Calu3 (cell line): Measurements from ENCODE around the gene TYMP. TPM values are rescaled to one million over a fixed set of nuclear protein-coding genes. Genes with fewer than 3 reads are reported as not detected.

Source experiments
- BruUV-seq: library from RNA; stranded (reverse); fragments of 400-500 nt; replicated peaks from 2 replicates; lab custom pipeline; 2021; lab: Mats Ljungman, UMichigan
- CTCF ChIA-PET: fragments of 300-600 bp; sonication (Branson Sonifier 250); formaldehyde crosslinking; loops from one replicate; lab custom pipeline; 2022; ENCODE audit warnings: antibody characterized with exemption; lab: Charles Lee
- DNase-seq: peaks from one replicate; pipeline ENCODE4 v3.0.0; 2022
- H3K27ac Mint-ChIP-seq: one replicate; pipeline ENCODE4 v1.8.0; 2022; ENCODE audit warnings: mixed read lengths; ENCODE audit not compliant: unreplicated experiment
- H3K27me3 Mint-ChIP-seq: one replicate; pipeline ENCODE4 v1.8.0; 2022; ENCODE audit warnings: mixed read lengths; ENCODE audit not compliant: unreplicated experiment
- H3K36me3 Mint-ChIP-seq: one replicate; pipeline ENCODE4 v1.8.0; 2022; ENCODE audit warnings: mild to moderate bottlenecking, moderate library complexity, mixed read lengths; ENCODE audit not compliant: insufficient read depth, unreplicated experiment
- H3K4me1 Mint-ChIP-seq: one replicate; pipeline ENCODE4 v1.8.0; 2022; ENCODE audit warnings: mild to moderate bottlenecking, low read depth, mixed read lengths; ENCODE audit not compliant: unreplicated experiment
- H3K4me3 Mint-ChIP-seq: one replicate; pipeline ENCODE4 v1.8.0; 2022; ENCODE audit warnings: mild to moderate bottlenecking, low read depth, moderate library complexity, mixed read lengths; ENCODE audit not compliant: unreplicated experiment
- H3K9me3 Mint-ChIP-seq: one replicate; pipeline ENCODE4 v1.8.0; 2022; ENCODE audit warnings: low read depth, mixed read lengths; ENCODE audit not compliant: unreplicated experiment
- CTCF ChIP-seq: fragments of 200-600 bp; IDR thresholded peaks from one replicate; pipeline ENCODE4 v1.8.0; 2022; ENCODE audit warnings: antibody characterized with exemption; ENCODE audit not compliant: unreplicated experiment
- intact Hi-C: fragments of 100-400 bp; cut with micrococcal nuclease; formaldehyde crosslinking; loops from one replicate; pipeline ENCODE4 v1.10.0; 2022; ENCODE audit not compliant: unreplicated experiment
- total RNA-seq: library from RNA; stranded (reverse); gene quantifications from 2 replicates; pipeline ENCODE4 v1.2.3, GENCODE V29; 2022

TYMP gene
- total RNA-seq, 1 experiment from 2014 or later, result 44.1 TPM

- TF ChIP-seq CTCF, result no peak
- H3K27ac Mint-ChIP-seq, result no peak overlapping the region
- no peaks in the 10 kb centered on the region for H3K9me3 Mint-ChIP-seq
- BruUV-seq, result no TSS peak
- DNase-seq, result no peak
- H3K4me3 Mint-ChIP-seq, result no peak overlapping the region
- CTCF ChIA-PET, result no interaction called here
- H3K4me1 Mint-ChIP-seq, result peaks cover 35% of the 10 kb centered on the region
- peaks cover 35% of the 10 kb centered on the region for H3K36me3 Mint-ChIP-seq
- intact Hi-C loops, result no loop called here
- H3K27me3 Mint-ChIP-seq, result no peaks in the 10 kb centered on the region
Observed at GRCh38 chr22:50488886-50489285, 40.9 kb downstream of the TYMP start.

GRCh38 chr22:50488006-50488677, 41.7 kb downstream of the TYMP start:
- H3K27ac Mint-ChIP-seq, result no peak overlapping the region
- H3K27me3 Mint-ChIP-seq, result no peaks in the 10 kb centered on the region
- no peak for DNase-seq
- H3K4me3 Mint-ChIP-seq, result no peak overlapping the region
- H3K36me3 Mint-ChIP-seq, result peaks cover 43% of the 10 kb centered on the region
- CTCF ChIA-PET, result no interaction called here
- intact Hi-C loops, result no loop called here
- no peaks in the 10 kb centered on the region for H3K9me3 Mint-ChIP-seq
- BruUV-seq, result no TSS peak
- H3K4me1 Mint-ChIP-seq, result peaks cover 38% of the 10 kb centered on the region
- TF ChIP-seq CTCF, result no peak

GRCh38 chr22:50487290-50488005, 42.4 kb downstream of the TYMP start:
- H3K27me3 Mint-ChIP-seq, result no peaks in the 10 kb centered on the region
- no peak for DNase-seq
- CTCF ChIA-PET, result no interaction called here
- intact Hi-C loops, result no loop called here
- no peak overlapping the region for H3K4me3 Mint-ChIP-seq
- TF ChIP-seq CTCF, result no peak
- peaks cover 50% of the 10 kb centered on the region for H3K36me3 Mint-ChIP-seq
- no TSS peak for BruUV-seq
- peaks cover 38% of the 10 kb centered on the region for H3K4me1 Mint-ChIP-seq
- H3K9me3 Mint-ChIP-seq, result no peaks in the 10 kb centered on the region
- H3K27ac Mint-ChIP-seq, result peak overlapping the region; percentile 85

GRCh38 chr22:50486561-50487289, 43.1 kb downstream of the TYMP start, which contains the start of gene MIOX:
TSS of gene MIOX (plus strand) at chr22:50486859. CDS start at chr22:50486898, 39 bp downstream.
- TF ChIP-seq CTCF, result no peak
- no peaks in the 10 kb centered on the region for H3K27me3 Mint-ChIP-seq
- BruUV-seq, result no TSS peak
- H3K36me3 Mint-ChIP-seq, result peaks cover 57% of the 10 kb centered on the region
- peak within 1 kb of the TSS; percentile 85 for H3K27ac Mint-ChIP-seq
- CTCF ChIA-PET, result no interaction called here
- intact Hi-C loops, result no loop called here
- H3K9me3 Mint-ChIP-seq, result no peaks in the 10 kb centered on the region
- no peak for DNase-seq
- peaks cover 38% of the 10 kb centered on the region for H3K4me1 Mint-ChIP-seq
- peak within 1 kb of the TSS; percentile 24 for H3K4me3 Mint-ChIP-seq
